ENCODE measurements around the gene ARSA. TPM values are rescaled to one million over a fixed set of nuclear protein-coding genes. Genes with fewer than 3 reads are reported as not detected.

ARSA gene
- total and polyA plus RNA-seq, 2 of the 13 experiments (the other 11 are each of a cell fraction or from before 2014, with no cell fraction given) = 9.0 to 11.5 TPM

DNA sequence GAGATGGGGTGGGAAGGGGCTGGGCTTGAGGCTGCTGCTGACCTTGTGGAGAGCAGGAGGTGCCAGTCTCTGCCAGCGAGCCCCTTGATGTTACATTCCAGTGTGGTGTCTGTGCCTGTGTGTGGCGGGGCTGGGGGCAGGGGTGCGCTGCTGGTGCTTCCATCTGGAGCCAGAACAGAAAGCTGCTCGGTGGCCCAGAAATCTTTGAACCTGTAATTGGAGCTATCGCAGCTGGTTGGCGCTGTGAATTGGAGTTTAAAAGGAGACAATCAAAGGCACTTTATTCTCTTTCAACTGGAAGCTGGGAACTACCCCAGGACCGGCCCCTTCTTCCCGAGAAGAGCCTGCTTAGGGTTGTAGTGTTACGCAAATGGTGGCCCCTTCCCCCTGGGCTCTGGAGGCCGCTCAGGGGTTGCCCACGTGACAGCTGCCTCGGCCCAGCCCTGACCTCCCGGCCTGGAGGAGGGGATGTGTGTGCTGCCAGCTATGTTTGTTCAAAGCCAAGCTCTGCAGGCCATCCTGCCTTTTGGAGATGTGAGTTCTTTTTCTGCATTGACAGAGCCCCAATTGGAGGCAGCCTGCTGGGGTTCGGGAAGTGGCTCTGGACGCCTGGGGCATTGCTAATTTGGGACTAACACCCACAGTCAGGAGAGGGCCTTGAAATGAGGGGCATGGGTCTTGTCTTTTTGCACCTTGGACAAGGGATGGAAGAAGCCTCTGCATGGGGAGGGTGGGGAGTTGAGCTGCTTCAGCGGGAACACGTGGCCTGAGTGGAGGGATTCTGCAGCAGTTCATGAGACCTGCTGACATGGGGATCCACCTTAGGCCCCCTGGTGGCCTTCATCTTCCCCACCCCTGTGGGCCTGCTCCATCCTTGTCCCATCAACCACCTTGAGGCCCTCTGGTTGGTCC, 14.0 kb upstream of the ARSA start (continued):
- TF ChIP-seq FOSL2 (CRISPR knock-in tag; IDR thresholded peaks at IDR 0.05) (peak; percentile 38), TEAD3 (CRISPR knock-in tag; optimal IDR thresholded peaks at IDR 0.05; ENCODE audit: borderline replicate concordance) (peak; percentile 7), CBX5 (CRISPR knock-in tag; IDR thresholded peaks at IDR 0.05; ENCODE audit: borderline replicate concordance) (peak; percentile 55; the same call in 1 of the 2 replicates), RNF2 (conservative IDR thresholded peaks at IDR 0.05; ENCODE audit: low read depth) (peak; percentile 52; the same call in 1 of the 2 replicates), ZFP1 (CRISPR knock-in tag; IDR thresholded peaks at IDR 0.05) (peak; percentile 18; the same call in 1 of the 2 replicates), NONO (IDR thresholded peaks at IDR 0.05) (no peak), NONO (CRISPR knock-in tag; conservative IDR thresholded peaks at IDR 0.05) (peak; percentile 38; the same call in 1 of the 2 replicates), ARHGAP35 (CRISPR knock-in tag; IDR thresholded peaks at IDR 0.05; ENCODE audit: borderline replicate concordance) (0 out of 2 replicates have a peak, but pooled peaks have one; percentile 10), CREM (IDR thresholded peaks at IDR 0.05) (peak; percentile 71), CREM (CRISPR knock-in tag; IDR thresholded peaks at IDR 0.05) (no peak), ZFY (CRISPR knock-in tag; IDR thresholded peaks at IDR 0.05) (peak; percentile 82), DNMT3B (CRISPR knock-in tag; conservative IDR thresholded peaks at IDR 0.05) (no peak), POGZ (CRISPR knock-in tag; IDR thresholded peaks at IDR 0.05) (peak; percentile 53; the same call in 1 of the 2 replicates), GATA4 (IDR thresholded peaks at IDR 0.05; ENCODE audit: borderline replicate concordance, low read depth) (no peak), POLR2G (IDR thresholded peaks at IDR 0.05; ENCODE audit: low read depth, low read length) (peak; percentile 59), ZNF468 (CRISPR knock-in tag; IDR thresholded peaks at IDR 0.05) (no peak), ZNF644 (CRISPR knock-in tag; IDR thresholded peaks at IDR 0.05; ENCODE audit: low read depth) (peak; percentile 41; the same call in 1 of the 2 replicates), ZNF205 (CRISPR knock-in tag; IDR thresholded peaks at IDR 0.05) (0 out of 2 replicates have a peak, but pooled peaks have one; percentile 56), NR2F1 (CRISPR knock-in tag; IDR thresholded peaks at IDR 0.05) (peak; percentile 81 to 87), MED1 (CRISPR knock-in tag; IDR thresholded peaks at IDR 0.05) (peak; percentile 85)
- TF ChIP-seq, protein P1, sequence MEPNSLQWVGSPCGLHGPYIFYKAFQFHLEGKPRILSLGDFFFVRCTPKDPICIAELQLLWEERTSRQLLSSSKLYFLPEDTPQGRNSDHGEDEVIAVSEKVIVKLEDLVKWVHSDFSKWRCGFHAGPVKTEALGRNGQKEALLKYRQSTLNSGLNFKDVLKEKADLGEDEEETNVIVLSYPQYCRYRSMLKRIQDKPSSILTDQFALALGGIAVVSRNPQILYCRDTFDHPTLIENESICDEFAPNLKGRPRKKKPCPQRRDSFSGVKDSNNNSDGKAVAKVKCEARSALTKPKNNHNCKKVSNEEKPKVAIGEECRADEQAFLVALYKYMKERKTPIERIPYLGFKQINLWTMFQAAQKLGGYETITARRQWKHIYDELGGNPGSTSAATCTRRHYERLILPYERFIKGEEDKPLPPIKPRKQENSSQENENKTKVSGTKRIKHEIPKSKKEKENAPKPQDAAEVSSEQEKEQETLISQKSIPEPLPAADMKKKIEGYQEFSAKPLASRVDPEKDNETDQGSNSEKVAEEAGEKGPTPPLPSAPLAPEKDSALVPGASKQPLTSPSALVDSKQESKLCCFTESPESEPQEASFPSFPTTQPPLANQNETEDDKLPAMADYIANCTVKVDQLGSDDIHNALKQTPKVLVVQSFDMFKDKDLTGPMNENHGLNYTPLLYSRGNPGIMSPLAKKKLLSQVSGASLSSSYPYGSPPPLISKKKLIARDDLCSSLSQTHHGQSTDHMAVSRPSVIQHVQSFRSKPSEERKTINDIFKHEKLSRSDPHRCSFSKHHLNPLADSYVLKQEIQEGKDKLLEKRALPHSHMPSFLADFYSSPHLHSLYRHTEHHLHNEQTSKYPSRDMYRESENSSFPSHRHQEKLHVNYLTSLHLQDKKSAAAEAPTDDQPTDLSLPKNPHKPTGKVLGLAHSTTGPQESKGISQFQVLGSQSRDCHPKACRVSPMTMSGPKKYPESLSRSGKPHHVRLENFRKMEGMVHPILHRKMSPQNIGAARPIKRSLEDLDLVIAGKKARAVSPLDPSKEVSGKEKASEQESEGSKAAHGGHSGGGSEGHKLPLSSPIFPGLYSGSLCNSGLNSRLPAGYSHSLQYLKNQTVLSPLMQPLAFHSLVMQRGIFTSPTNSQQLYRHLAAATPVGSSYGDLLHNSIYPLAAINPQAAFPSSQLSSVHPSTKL (CRISPR knock-in tag; IDR thresholded peaks at IDR 0.05) = peak; percentile 79
- TF ChIP-seq, protein P2, sequence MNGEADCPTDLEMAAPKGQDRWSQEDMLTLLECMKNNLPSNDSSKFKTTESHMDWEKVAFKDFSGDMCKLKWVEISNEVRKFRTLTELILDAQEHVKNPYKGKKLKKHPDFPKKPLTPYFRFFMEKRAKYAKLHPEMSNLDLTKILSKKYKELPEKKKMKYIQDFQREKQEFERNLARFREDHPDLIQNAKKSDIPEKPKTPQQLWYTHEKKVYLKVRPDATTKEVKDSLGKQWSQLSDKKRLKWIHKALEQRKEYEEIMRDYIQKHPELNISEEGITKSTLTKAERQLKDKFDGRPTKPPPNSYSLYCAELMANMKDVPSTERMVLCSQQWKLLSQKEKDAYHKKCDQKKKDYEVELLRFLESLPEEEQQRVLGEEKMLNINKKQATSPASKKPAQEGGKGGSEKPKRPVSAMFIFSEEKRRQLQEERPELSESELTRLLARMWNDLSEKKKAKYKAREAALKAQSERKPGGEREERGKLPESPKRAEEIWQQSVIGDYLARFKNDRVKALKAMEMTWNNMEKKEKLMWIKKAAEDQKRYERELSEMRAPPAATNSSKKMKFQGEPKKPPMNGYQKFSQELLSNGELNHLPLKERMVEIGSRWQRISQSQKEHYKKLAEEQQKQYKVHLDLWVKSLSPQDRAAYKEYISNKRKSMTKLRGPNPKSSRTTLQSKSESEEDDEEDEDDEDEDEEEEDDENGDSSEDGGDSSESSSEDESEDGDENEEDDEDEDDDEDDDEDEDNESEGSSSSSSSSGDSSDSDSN (CRISPR knock-in tag; IDR thresholded peaks at IDR 0.05) = peak; percentile 69
- TF ChIP-seq, protein P3, sequence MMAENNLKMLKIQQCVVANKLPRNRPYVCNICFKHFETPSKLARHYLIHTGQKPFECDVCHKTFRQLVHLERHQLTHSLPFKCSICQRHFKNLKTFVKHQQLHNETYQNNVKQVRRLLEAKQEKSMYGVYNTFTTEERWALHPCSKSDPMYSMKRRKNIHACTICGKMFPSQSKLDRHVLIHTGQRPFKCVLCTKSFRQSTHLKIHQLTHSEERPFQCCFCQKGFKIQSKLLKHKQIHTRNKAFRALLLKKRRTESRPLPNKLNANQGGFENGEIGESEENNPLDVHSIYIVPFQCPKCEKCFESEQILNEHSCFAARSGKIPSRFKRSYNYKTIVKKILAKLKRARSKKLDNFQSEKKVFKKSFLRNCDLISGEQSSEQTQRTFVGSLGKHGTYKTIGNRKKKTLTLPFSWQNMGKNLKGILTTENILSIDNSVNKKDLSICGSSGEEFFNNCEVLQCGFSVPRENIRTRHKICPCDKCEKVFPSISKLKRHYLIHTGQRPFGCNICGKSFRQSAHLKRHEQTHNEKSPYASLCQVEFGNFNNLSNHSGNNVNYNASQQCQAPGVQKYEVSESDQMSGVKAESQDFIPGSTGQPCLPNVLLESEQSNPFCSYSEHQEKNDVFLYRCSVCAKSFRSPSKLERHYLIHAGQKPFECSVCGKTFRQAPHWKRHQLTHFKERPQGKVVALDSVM (CRISPR knock-in tag; IDR thresholded peaks at IDR 0.05) = peak; percentile 67; the same call in 1 of the 2 replicates

Measured in HepG2 (cell line).